ENCODE measurements around the gene CEMIP2. TPM values are rescaled to one million over a fixed set of nuclear protein-coding genes. Genes with fewer than 3 reads are reported as not detected.

Gene CEMIP2
- total RNA-seq, 1 experiment from 2014 or later: 14.8 TPM

- peaks cover 7% of the 10 kb centered on the region for H3K4me1 ChIP-seq (ENCODE audit: control insufficient read depth, insufficient read depth, low read length)
- in situ Hi-C loops (cut with HindIII; ENCODE audit: low pct_unique_long_range_greater_than_20kb, low sequenced_read_pairs): no loop called here
- POLR2A ChIA-PET: no interaction called here
Measured at GRCh38 chr9:71755230-71755629, 13.1 kb downstream of the CEMIP2 start.

GRCh38 chr9:71754151-71754550, 14.2 kb downstream of the CEMIP2 start:
- ATAC-seq (no peak), DNase-seq (ENCODE audit: low read depth, low spot score) (no peak)
- H3K4me3 ChIP-seq (ENCODE audit: low read depth in 2 of 2, low read length in 2 of 2): no peak overlapping the region
- TF ChIP-seq REST (IDR thresholded peaks at IDR 0.05; ENCODE audit: insufficient read depth in 1 of 2, low read depth in 2 of 2, low read length in 1 of 2) (no peak), POLR2AphosphoS5 (IDR thresholded peaks at IDR 0.05; ENCODE audit: low read depth, low read length) (no peak), SIN3A (IDR thresholded peaks at IDR 0.05; ENCODE audit: borderline replicate concordance, insufficient read depth, low read depth, low read length) (no peak), CTCF (IDR thresholded peaks at IDR 0.05) (no peak), TCF7L2 (IDR thresholded peaks at IDR 0.05; ENCODE audit: low read depth, low read length) (no peak)
- no peaks in the 10 kb centered on the region for H3K27me3 ChIP-seq (ENCODE audit: control insufficient read depth, insufficient read depth, low read length)
- no TSS peak for BruUV-seq (replicated peaks)
- ChIA-PET POLR2A (no interaction called here), CTCF (no interaction called here)
- H3K27ac ChIP-seq (ENCODE audit: low read length): no peak overlapping the region
- peaks cover 4% of the 10 kb centered on the region for H3K4me1 ChIP-seq (ENCODE audit: control insufficient read depth, insufficient read depth, low read length)
- in situ Hi-C loops (cut with HindIII; ENCODE audit: low pct_unique_long_range_greater_than_20kb, low sequenced_read_pairs): no loop called here
- H3K36me3 ChIP-seq (ENCODE audit: control insufficient read depth, insufficient read depth, low read length): no peaks in the 10 kb centered on the region
- intact Hi-C loops (cut with micrococcal nuclease; ENCODE audit: unreplicated experiment): no loop called here
- no peaks in the 10 kb centered on the region for H3K9me3 ChIP-seq (ENCODE audit: control insufficient read depth, insufficient read depth, low read depth, low read length)

More at GRCh38 chr9:71755230-71755629, 13.1 kb downstream of the CEMIP2 start:
- TF ChIP-seq CTCF (IDR thresholded peaks at IDR 0.05) (no peak), REST (IDR thresholded peaks at IDR 0.05; ENCODE audit: insufficient read depth in 1 of 2, low read depth in 2 of 2, low read length in 1 of 2) (no peak), SIN3A (IDR thresholded peaks at IDR 0.05; ENCODE audit: borderline replicate concordance, insufficient read depth, low read depth, low read length) (no peak), POLR2AphosphoS5 (IDR thresholded peaks at IDR 0.05; ENCODE audit: low read depth, low read length) (no peak), TCF7L2 (IDR thresholded peaks at IDR 0.05; ENCODE audit: low read depth, low read length) (no peak)
- Histone ChIP-seq H3K4me3 (ENCODE audit: low read depth in 2 of 2, low read length in 2 of 2) (no peak overlapping the region), H3K27me3 (ENCODE audit: control insufficient read depth, insufficient read depth, low read length) (no peaks in the 10 kb centered on the region), H3K36me3 (ENCODE audit: control insufficient read depth, insufficient read depth, low read length) (no peaks in the 10 kb centered on the region), H3K27ac (ENCODE audit: low read length) (no peak overlapping the region), H3K9me3 (ENCODE audit: control insufficient read depth, insufficient read depth, low read depth, low read length) (no peaks in the 10 kb centered on the region)
- DNase-seq (ENCODE audit: low read depth, low spot score) (no peak), ATAC-seq (no peak)
- CTCF ChIA-PET: no interaction called here
- BruUV-seq (replicated peaks): no TSS peak
- intact Hi-C loops (cut with micrococcal nuclease; ENCODE audit: unreplicated experiment): no loop called here

Data from Panc1 (cell line).